Erythroblast (primary cell): Measurements from ENCODE around the gene LZTR1.

ENCODE experiments used
- GATA1 ChIP-seq: IDR thresholded peaks from 2 replicates; pipeline ENCODE4 v1.6.1; 2011; ENCODE audit warnings: low read depth, mild to moderate bottlenecking, control low read depth, low read length, moderate library complexity
- POLR2A ChIP-seq: IDR thresholded peaks from 2 replicates; pipeline ENCODE4 v1.6.1; 2011; ENCODE audit warnings: mild to moderate bottlenecking, low read length

GRCh38 chr22:20948989-20949388, 33.1 kb upstream of the LZTR1 start:
- TF ChIP-seq POLR2A = no peak
- no peak for TF ChIP-seq GATA1
